GM12873 (cell line): ENCODE data around the gene ATP10A.

Experiments
- CTCF ChIP-seq: IDR thresholded peaks from 2 replicates; pipeline ENCODE4 v1.5.1; 2012; ENCODE audit warnings: low read depth, mild to moderate bottlenecking, moderate library complexity, low read length, control low read depth; ENCODE audit not compliant: insufficient read depth; ENCODE audit errors: missing control alignments

ATP10A gene

GRCh38 chr15:25892126-25892525 lies 29.0 kb upstream of the ATP10A start:
- TF ChIP-seq CTCF = no peak

GRCh38 chr15:25891081-25891480 lies 28.0 kb upstream of the ATP10A start:
- TF ChIP-seq CTCF = no peak

GRCh38 chr15:25890529-25890928 lies 27.4 kb upstream of the ATP10A start:
- no peak for TF ChIP-seq CTCF

- no peak for TF ChIP-seq CTCF
Measured at GRCh38 chr15:25887870-25888269, 24.7 kb upstream of the ATP10A start.

GRCh38 chr15:25886498-25887140 lies 23.5 kb upstream of the ATP10A start:
- no peak for TF ChIP-seq CTCF

- no peak for TF ChIP-seq CTCF
Measured at GRCh38 chr15:25884370-25884769, 21.2 kb upstream of the ATP10A start.

GRCh38 chr15:25883463-25884259 lies 20.5 kb upstream of the ATP10A start:
- TF ChIP-seq CTCF = no peak
